ENCODE data around the gene MS4A2. TPM values are rescaled to one million over a fixed set of nuclear protein-coding genes. Genes with fewer than 3 reads are reported as not detected.

The MS4A2 gene
- total RNA-seq, 2 donors from 2014 or later, result 0.26 to 0.33 TPM

DNA sequence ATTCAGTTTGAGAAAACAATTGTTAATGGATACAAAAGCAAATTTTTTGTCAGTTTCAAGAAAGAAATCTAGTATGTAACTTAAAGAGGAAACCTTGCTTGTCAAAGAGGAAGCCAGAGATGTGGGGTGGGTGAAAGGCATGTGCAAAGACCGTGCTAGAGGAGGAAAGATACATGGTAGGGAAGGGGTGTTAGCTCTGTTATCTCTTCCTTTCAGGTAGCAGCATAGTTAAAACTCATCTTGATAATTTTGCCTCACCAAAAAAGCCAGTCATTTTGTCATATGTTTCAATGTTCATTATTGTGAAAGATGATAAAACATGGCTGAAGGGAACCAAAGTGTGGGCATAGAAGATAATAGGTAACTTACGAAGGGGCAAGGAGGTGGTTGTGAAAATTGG is 2.6 kb upstream of the MS4A2 start:
- ATAC-seq (no peak), DNase-seq (no peak)
- no peak overlapping the region for H3K27ac ChIP-seq
- H3K36me3 ChIP-seq (replicated peaks in 1 of 2; ENCODE audit: insufficient read depth in 1 of 2, low read depth in 2 of 2), result no peaks in the 10 kb centered on the region
- intact Hi-C loops (cut with DNase I), result no loop called here
- peaks cover 15% of the 10 kb centered on the region for H3K4me1 ChIP-seq
- H3K9me3 ChIP-seq, result no peaks in the 10 kb centered on the region
- TF ChIP-seq, protein P1, sequence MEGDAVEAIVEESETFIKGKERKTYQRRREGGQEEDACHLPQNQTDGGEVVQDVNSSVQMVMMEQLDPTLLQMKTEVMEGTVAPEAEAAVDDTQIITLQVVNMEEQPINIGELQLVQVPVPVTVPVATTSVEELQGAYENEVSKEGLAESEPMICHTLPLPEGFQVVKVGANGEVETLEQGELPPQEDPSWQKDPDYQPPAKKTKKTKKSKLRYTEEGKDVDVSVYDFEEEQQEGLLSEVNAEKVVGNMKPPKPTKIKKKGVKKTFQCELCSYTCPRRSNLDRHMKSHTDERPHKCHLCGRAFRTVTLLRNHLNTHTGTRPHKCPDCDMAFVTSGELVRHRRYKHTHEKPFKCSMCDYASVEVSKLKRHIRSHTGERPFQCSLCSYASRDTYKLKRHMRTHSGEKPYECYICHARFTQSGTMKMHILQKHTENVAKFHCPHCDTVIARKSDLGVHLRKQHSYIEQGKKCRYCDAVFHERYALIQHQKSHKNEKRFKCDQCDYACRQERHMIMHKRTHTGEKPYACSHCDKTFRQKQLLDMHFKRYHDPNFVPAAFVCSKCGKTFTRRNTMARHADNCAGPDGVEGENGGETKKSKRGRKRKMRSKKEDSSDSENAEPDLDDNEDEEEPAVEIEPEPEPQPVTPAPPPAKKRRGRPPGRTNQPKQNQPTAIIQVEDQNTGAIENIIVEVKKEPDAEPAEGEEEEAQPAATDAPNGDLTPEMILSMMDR (IDR thresholded peaks at IDR 0.05), result no peak
- TF ChIP-seq POLR2A (IDR thresholded peaks at IDR 0.05), result no peak
- whole genome bisulfite sequencing, 2 donors, result 83 to 84% methylated on average over 2 of the region's 2 CpGs
- H3K27me3 ChIP-seq, result no peaks in the 10 kb centered on the region
- H3K4me3 ChIP-seq, result no peak overlapping the region

DNA sequence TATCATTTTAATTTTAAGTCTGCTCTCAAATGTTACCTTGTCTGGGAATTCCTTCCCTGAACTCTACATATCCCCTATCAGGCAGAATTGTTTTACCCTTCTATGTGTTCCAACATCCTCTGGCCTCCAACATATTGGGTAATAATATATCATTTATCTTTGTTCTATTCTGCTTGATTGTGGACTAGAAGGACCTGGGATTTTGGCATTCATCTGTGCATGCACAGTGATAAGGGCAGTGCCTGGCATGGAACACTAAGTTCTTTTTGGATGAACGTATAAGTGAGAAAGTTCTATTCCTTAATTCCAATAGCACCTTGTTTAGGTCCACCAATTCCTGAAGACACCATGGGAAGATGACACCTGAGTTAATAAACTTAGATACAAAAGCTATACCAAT is 1.2 kb upstream of the MS4A2 start:
- TF ChIP-seq POLR2A (IDR thresholded peaks at IDR 0.05), result no peak
- TF ChIP-seq, protein P1 (IDR thresholded peaks at IDR 0.05), result no peak
- 13 to 14% methylated on average over 1 of the region's 1 CpG for WGBS, 2 donors
- intact Hi-C loops (cut with DNase I), result no loop called here

DNA sequence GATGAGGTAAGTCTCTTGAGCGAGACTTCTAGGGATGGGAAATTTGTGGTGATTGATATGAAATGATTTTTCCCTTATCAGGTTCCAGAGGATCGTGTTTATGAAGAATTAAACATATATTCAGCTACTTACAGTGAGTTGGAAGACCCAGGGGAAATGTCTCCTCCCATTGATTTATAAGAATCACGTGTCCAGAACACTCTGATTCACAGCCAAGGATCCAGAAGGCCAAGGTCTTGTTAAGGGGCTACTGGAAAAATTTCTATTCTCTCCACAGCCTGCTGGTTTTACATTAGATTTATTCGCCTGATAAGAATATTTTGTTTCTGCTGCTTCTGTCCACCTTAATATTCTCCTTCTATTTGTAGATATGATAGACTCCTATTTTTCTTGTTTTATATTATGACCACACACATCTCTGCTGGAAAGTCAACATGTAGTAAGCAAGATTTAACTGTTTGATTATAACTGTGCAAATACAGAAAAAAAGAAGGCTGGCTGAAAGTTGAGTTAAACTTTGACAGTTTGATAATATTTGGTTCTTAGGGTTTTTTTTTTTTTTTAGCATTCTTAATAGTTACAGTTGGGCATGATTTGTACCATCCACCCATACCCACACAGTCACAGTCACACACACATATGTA is 7.1 kb downstream of the MS4A2 start:
- H3K4me1 ChIP-seq, result peaks cover 18% of the 10 kb centered on the region
- no peak for DNase-seq
- H3K9me3 ChIP-seq, result no peaks in the 10 kb centered on the region
- intact Hi-C loops (cut with DNase I), result no loop called here
- 29 to 32% methylated on average over 4 of the region's 4 CpGs for WGBS, 2 donors
- no peaks in the 10 kb centered on the region for H3K27me3 ChIP-seq
- ATAC-seq, result no peak
- no peaks in the 10 kb centered on the region for H3K36me3 ChIP-seq (replicated peaks in 1 of 2; ENCODE audit: insufficient read depth in 1 of 2, low read depth in 2 of 2)
- no peak overlapping the region for H3K4me3 ChIP-seq
- no peak for TF ChIP-seq POLR2A (IDR thresholded peaks at IDR 0.05)
- TF ChIP-seq, protein P1 (IDR thresholded peaks at IDR 0.05), result no peak
- H3K27ac ChIP-seq, result no peak overlapping the region

More for the DNA sequence above, 1.2 kb upstream of the MS4A2 start:
- no peaks in the 10 kb centered on the region for H3K9me3 ChIP-seq
- DNase-seq (peak in 2 of 4 donors; percentile 20 to 27), ATAC-seq (peak; percentile 71)
- no peaks in the 10 kb centered on the region for H3K27me3 ChIP-seq
- H3K36me3 ChIP-seq (replicated peaks in 1 of 2; ENCODE audit: insufficient read depth in 1 of 2, low read depth in 2 of 2), result no peaks in the 10 kb centered on the region
- H3K4me3 ChIP-seq, result no peak overlapping the region
- peaks cover 15% of the 10 kb centered on the region for H3K4me1 ChIP-seq
- H3K27ac ChIP-seq, result no peak overlapping the region

DNA sequence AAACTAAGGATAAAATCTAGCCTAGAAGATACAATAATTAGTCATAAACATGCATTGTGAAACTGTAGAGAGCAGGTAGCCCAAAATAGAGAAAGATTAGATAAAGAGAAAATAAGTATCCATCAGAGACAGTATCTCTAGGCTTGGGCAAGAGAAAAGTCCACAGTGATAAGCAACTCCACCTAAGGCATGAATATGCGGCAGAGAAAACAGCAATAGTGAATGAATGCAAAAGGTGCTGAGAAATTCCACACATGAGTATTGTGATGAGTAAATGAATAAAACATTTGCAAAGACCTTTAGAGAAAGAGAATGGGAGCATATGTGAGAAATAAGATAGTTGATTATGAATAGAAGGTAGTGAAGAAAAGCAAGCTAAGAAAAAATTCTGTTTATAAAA is 8.7 kb downstream of the MS4A2 start:
- no peaks in the 10 kb centered on the region for H3K9me3 ChIP-seq
- TF ChIP-seq, protein P1 (IDR thresholded peaks at IDR 0.05), result no peak
- no peak for TF ChIP-seq POLR2A (IDR thresholded peaks at IDR 0.05)
- no peaks in the 10 kb centered on the region for H3K27me3 ChIP-seq
- no peak for DNase-seq
- H3K4me1 ChIP-seq, result peaks cover 18% of the 10 kb centered on the region
- no peak overlapping the region for H3K4me3 ChIP-seq
- intact Hi-C loops (cut with DNase I), result no loop called here
- H3K36me3 ChIP-seq (replicated peaks in 1 of 2; ENCODE audit: insufficient read depth in 1 of 2, low read depth in 2 of 2), result no peaks in the 10 kb centered on the region
- no peak for ATAC-seq
- WGBS, 2 donors, result 59 to 81% methylated on average over 1 of the region's 1 CpG
- no peak overlapping the region for H3K27ac ChIP-seq

DNA sequence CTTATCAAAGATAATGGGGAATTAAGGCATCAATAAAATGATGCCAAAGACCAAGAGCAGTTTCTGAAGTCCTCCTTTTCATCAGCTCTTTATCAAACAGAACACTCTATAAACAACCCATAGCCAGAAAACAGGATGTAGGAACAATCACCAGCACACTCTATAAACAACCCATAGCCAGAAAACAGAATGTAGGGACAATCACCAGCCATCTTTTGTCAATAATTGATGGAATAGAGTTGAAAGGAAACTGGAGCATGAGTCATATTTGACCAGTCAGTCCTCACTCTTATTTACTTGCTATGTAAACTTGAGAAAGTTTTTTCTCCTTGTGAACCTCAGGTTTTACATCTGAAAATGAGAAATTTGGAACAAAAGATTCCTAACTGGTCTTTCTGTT is 10.0 kb downstream of the MS4A2 start:
- TF ChIP-seq POLR2A (IDR thresholded peaks at IDR 0.05), result no peak
- TF ChIP-seq, protein P1 (IDR thresholded peaks at IDR 0.05), result no peak
- Histone ChIP-seq H3K4me1 (peaks cover 18% of the 10 kb centered on the region), H3K4me3 (no peak overlapping the region), H3K36me3 (replicated peaks in 1 of 2; ENCODE audit: insufficient read depth in 1 of 2, low read depth in 2 of 2) (no peaks in the 10 kb centered on the region), H3K27me3 (no peaks in the 10 kb centered on the region), H3K27ac (no peak overlapping the region), H3K9me3 (no peaks in the 10 kb centered on the region)
- ATAC-seq (no peak), DNase-seq (no peak)
- intact Hi-C loops (cut with DNase I), result no loop called here

Data from body of pancreas (tissue), 4 donors.